K562 (cell line): ENCODE data around the gene PREX1. TPM values are rescaled to one million over a fixed set of nuclear protein-coding genes. Genes with fewer than 3 reads are reported as not detected.
A peak's percentile ranks its signal among the peaks of the same experiment; 100 is the strongest.

Source experiments
- CBX1 ChIP-seq: sonication (generic); IDR thresholded peaks from 2 replicates; pipeline ENCODE4 v1.6.1; 2016; ENCODE audit warnings: antibody characterized with exemption, low read depth, mild to moderate bottlenecking
- CBX5 ChIP-seq: IDR thresholded peaks from 2 replicates; pipeline ENCODE4 v1.6.1; 2014; ENCODE audit warnings: low read depth, borderline replicate concordance
- E2F1 ChIP-seq: sonication (generic); formaldehyde crosslinking; IDR thresholded peaks from 2 replicates; pipeline ENCODE4 v1.8.1; 2023; ENCODE audit warnings: mild to moderate bottlenecking, missing genetic modification reagents, moderate library complexity
- GTF2F1 ChIP-seq: IDR thresholded peaks from 2 replicates; pipeline ENCODE4 v1.6.1; 2011; ENCODE audit warnings: low read depth, low read length, improper control_type of control experiment
- HIVEP1 ChIP-seq: fragments of 250-450 bp; sonication (Bioruptor Pico); IDR thresholded peaks from 2 replicates; pipeline ENCODE4 v1.4.0; 2020; ENCODE audit warnings: mild to moderate bottlenecking
- NONO ChIP-seq, 2 experiments: fragments of 200-400 bp in 1 of 2; fragments of 450-650 bp in 1 of 2; formaldehyde crosslinking in 1 of 2; IDR thresholded peaks; 2 replicates each; pipeline ENCODE4 v1.6.1; 2017; ENCODE audit warnings: low read depth in 2 of 2, mild to moderate bottlenecking in 2 of 2, moderate library complexity in 2 of 2, low read length in 1 of 2
- PTRF ChIP-seq: fragments of 450-650 bp; IDR thresholded peaks from 2 replicates; pipeline ENCODE4 v1.6.1; 2016; ENCODE audit warnings: mild to moderate bottlenecking, missing genetic modification characterization, missing compliant biosample characterization
- SETDB1 ChIP-seq: IDR thresholded peaks from one replicate; pipeline ENCODE4 v1.6.1; 2012; ENCODE audit warnings: low read length, control low read depth, inconsistent platforms
- THRA ChIP-seq: fragments of 450-650 bp; IDR thresholded peaks from 2 replicates; pipeline ENCODE4 v1.6.1; 2017; ENCODE audit warnings: mild to moderate bottlenecking, moderate library complexity
- TSHZ1 ChIP-seq: fragments of 250-450 bp; sonication (Bioruptor Pico); IDR thresholded peaks from 2 replicates; pipeline ENCODE4 v1.4.0; 2020; ENCODE audit warnings: mild to moderate bottlenecking, moderate library complexity
- ZFP36 ChIP-seq: fragments of 150-350 bp; IDR thresholded peaks from 2 replicates; pipeline ENCODE4 v1.6.1; 2018; ENCODE audit warnings: low read length, low read depth; ENCODE audit not compliant: partially characterized antibody
- ZNF175 ChIP-seq: fragments of 200-800 bp; sonication (Bioruptor generic); IDR thresholded peaks from 2 replicates; pipeline ENCODE4 v1.6.1; 2016; ENCODE audit warnings: low read depth, mild to moderate bottlenecking, missing genetic modification characterization, missing compliant biosample characterization
- ZNF395 ChIP-seq: fragments of 200-800 bp; sonication (Bioruptor generic); IDR thresholded peaks from 2 replicates; pipeline ENCODE4 v1.6.1; 2017; ENCODE audit warnings: missing genetic modification characterization, missing compliant biosample characterization
- ZNF586 ChIP-seq: fragments of 450-650 bp; formaldehyde crosslinking; conservative IDR thresholded peaks from 2 replicates; pipeline ENCODE4 v1.4.0; 2020; ENCODE audit warnings: mild to moderate bottlenecking, moderate library complexity
- ZNF695 ChIP-seq: fragments of 450-650 bp; formaldehyde crosslinking; IDR thresholded peaks from 2 replicates; pipeline ENCODE4 v1.4.0; 2020; ENCODE audit warnings: mild to moderate bottlenecking, moderate library complexity
- ZNF766 ChIP-seq: fragments of 200-800 bp; sonication (Bioruptor generic); conservative IDR thresholded peaks from 2 replicates; pipeline ENCODE4 v1.6.1; 2016; ENCODE audit warnings: missing genetic modification characterization, missing compliant biosample characterization
- ZNF77 ChIP-seq: fragments of 250-450 bp; sonication (Bioruptor Pico); IDR thresholded peaks from 2 replicates; pipeline ENCODE4 v1.5.0; 2020
- polyA plus RNA-seq, 8 experiments: library from polyadenylated mRNA; depleted of rRNA in 4 of 8; stranded (reverse) in 5 of 8; unstranded in 3 of 8; fragments of >200 nt; fragmentation: Nextera tagmentation in 2 of 8; fragmentation: Illumina TruSeq in 1 of 8; extraction: Ambion mirVana in 2 of 8; extraction: Trizol in 1 of 8; gene quantifications; 2 replicates each; pipeline versions ENCODE4 v1.2.1 to v1.2.3, GENCODE V29; 2011 to 2014; ENCODE audit warnings: inconsistent platforms in 1 of 8, missing spikeins in 1 of 8
- total RNA-seq, 7 experiments: library from RNA; depleted of rRNA in 6 of 7; stranded (reverse); fragments of >200 nt in 6 of 7; fragmentation: Illumina TruSeq in 2 of 7; extraction: Trizol in 2 of 7; gene quantifications; 2 replicates each; pipeline versions ENCODE4 v1.2.1 to v1.2.3, GENCODE V29; 2011 to 2021; ENCODE audit warnings: low replicate concordance in 1 of 7
- TF ChIP-seq, protein P1 (sequence below): fragments of 450-650 bp; IDR thresholded peaks from 2 replicates; pipeline ENCODE4 v1.6.1; 2018; ENCODE audit warnings: mild to moderate bottlenecking, low read depth; ENCODE audit not compliant: partially characterized antibody

The PREX1 gene
- total and polyA plus RNA-seq, 9 of the 15 experiments (the other 6 are each of a cell fraction or from before 2014, with no cell fraction given) = 0.37 to 10.4 (median 4.8) TPM

- TF ChIP-seq TSHZ1 (no peak), ZNF766 (CRISPR knock-in tag) (0 out of 2 replicates have a peak, but pooled peaks have one; percentile 25), NONO (IDR thresholded peaks at IDR 0.05; ENCODE audit: low read depth in 2 of 2, low read length in 1 of 2) (no peak), THRA (no peak), CBX1 (no peak), ZNF77 (CRISPR knock-in tag) (no peak), SETDB1 (no peak), GTF2F1 (no peak), ZNF695 (no peak), PTRF (no peak), CBX5 (no peak), ZNF395 (no peak), HIVEP1 (CRISPR knock-in tag) (no peak), ZNF175 (peak; percentile 78), ZFP36 (no peak), ZNF586 (CRISPR knock-in tag) (no peak), E2F1 (CRISPR knock-in tag) (no peak)
- TF ChIP-seq, protein P1, sequence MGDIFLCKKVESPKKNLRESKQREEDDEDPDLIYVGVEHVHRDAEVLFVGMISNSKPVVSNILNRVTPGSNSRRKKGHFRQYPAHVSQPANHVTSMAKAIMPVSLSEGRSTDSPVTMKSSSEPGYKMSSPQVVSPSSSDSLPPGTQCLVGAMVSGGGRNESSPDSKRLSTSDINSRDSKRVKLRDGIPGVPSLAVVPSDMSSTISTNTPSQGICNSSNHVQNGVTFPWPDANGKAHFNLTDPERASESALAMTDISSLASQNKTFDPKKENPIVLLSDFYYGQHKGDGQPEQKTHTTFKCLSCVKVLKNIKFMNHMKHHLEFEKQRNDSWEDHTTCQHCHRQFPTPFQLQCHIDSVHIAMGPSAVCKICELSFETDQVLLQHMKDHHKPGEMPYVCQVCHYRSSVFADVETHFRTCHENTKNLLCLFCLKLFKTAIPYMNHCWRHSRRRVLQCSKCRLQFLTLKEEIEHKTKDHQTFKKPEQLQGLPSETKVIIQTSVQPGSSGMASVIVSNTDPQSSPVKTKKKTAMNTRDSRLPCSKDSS = no peak
These were observed 122.3 kb downstream of the PREX1 start (continued) for GRCh38 chr20:48705240-48706115.
